ENCODE results near the gene AIFM3.
"Not testable (repeated sequence)": the region's sequence is repeated elsewhere in the genome, so short reads cannot be mapped to it uniquely, and the experiment has no call there.

AIFM3 gene

DNA sequence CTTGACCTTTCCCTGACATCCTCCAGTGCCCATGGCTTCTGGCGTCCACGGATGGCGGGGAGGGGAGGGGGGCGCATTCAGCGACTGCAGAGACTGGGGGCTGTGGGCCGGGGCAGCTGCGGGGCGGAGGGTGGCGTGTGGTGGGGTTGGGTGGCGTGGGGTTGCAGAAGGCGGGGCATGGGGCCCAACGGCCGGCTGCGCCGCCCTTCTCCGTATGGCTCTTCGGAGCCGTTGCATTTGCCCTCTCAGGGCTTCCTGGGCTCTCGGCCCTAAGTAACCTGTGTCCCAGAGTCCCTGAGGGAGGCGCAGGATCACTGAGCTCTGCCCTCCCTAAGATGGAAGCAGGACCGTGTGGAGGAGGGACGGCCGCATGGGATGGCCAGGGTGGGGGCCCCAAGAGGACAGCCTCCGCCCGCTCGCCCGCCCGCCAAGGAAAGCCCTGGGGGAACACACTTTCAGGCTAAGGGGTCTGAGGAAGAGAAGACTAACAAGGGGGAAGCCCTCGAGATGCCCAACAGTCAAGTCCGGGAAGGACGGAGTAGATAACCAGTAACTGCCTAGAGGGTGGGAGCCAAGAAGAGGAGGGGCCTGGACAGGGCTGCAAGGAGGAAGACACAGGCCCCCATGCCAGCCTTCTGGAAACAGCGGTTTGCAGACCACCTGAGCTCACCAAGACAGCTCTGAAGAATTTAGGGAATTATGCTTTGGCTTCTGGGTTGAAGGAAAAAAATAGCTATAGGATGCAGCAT is 9.2 kb upstream of the AIFM3 start:
- no peak for DNase-seq (ENCODE audit: low spot score)

DNA sequence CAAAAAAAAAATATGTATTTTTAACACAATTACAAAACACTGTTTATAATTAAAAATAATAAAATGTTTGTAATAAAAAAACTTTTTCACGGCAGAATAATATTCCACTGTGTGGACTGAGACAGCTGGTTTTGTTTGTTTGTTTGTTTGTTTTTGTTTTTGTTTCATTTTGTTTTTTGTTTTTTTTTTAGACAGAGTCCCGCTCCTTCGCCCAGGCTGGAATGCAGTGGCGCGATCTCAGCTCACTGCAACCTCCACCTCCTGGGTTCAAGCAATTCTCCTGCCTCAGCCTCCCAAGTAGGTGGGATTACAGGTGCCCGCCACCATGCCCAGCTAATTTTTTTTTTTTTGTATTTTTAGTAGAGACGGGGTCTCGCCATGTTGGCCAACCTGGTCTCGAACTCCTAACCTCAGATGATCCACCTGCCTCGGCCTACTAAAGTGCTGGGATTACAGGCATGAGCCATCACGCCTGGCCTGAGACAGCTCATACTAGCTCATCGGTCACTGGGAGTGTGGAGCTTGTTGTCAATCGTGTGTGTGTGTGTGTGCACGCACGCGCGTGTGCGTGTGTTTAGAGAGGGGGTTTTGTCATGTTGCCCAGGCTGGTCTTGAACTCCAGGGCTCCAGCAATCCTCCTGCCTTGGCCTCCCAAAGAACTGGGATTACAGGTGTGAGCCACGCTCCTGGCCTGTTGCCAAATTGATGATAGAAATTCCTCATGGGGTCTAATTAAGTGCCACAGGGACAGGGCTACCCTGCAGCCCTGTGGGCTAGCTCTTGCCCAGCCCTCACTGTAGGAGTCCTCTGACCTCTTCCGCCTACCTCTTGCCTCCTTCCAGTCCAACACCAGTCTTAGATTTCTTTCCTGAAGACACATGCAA is 7.2 kb upstream of the AIFM3 start:
- DNase-seq (ENCODE audit: low spot score): no peak

DNA sequence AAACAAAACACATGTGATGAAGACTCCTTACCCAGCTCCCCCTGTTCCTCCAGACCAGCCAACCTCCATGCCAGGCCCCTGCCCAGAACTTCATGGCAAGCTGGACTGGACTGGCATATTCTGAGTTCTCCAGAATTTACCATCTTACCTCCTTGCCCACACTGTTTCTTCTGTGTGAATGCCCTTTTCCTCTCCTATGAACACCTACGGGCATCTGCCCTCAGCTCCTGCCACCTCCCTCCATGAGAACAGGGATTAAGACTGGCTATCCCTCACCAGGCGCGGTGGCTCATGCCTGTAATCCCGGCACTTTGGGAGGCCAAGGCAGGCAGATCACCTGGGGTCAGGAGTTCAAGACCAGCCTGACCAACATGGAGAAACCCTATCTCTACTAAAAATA is 6.4 kb upstream of the AIFM3 start:
- no peak for DNase-seq (ENCODE audit: low spot score)

DNA sequence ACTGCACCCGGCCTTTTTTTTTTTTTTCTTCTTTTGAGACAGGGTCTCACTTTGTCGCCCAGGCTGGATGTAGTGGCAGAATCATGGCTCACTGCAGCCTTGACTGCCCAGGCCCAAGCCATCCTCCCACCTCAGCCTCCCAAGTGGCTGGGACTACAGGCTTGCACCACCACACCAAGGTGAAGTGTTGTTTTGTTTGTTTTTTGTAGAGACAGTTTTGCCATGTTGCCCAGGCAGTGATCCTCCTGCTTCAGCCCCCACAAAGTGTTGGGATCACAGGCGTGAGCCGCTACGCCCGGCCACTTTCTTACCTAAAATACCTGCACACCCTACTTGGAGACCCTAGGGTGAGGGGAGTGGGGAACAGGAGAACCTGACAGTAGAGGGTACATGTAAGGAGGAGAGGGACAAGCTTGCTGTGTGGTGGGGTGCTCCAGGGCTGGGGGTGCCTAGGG is 4.5 kb upstream of the AIFM3 start:
- no peak for DNase-seq (ENCODE audit: low spot score)

DNA sequence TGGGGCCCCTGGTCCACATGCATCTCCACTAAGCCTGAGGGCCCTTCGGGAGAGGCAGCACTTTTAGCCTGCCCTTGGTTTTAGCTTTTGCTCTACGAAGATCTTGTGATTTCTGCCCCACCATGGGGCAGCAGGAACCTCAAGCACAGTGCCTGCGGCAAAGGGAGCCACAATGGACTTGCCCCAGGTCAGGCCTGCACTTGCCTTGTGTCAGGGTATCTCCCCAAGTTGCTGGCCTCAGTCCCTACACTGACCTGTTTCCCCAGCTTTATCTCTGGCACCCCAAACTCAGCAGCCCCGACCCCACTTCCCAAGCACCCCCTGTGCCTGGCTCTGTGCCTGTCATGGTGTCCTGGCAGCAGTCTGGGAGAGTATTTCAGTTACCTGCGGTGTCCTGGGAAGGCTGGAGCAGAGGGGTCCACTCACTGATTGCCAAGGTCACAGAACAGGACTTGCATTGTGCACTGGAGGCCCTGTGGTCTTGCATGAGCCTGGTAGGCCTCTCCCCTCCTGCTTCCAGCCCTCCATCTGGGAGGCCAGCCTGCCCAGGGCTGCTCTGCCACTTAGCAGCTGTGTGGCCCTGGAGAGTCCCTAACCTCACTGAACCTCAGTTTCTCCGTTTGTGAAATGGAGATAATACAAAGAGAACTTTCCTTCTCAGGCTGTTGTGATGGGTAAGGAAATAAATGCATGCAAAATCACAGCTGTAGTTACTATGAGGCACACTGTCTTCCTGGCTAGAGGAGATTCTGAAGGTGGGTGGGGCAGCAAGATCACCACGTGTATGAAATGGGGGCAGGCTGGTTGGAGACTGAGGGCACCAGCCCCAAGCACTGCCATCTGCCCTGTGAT is 3.6 kb upstream of the AIFM3 start:
- DNase-seq (ENCODE audit: low spot score): no peak

DNA sequence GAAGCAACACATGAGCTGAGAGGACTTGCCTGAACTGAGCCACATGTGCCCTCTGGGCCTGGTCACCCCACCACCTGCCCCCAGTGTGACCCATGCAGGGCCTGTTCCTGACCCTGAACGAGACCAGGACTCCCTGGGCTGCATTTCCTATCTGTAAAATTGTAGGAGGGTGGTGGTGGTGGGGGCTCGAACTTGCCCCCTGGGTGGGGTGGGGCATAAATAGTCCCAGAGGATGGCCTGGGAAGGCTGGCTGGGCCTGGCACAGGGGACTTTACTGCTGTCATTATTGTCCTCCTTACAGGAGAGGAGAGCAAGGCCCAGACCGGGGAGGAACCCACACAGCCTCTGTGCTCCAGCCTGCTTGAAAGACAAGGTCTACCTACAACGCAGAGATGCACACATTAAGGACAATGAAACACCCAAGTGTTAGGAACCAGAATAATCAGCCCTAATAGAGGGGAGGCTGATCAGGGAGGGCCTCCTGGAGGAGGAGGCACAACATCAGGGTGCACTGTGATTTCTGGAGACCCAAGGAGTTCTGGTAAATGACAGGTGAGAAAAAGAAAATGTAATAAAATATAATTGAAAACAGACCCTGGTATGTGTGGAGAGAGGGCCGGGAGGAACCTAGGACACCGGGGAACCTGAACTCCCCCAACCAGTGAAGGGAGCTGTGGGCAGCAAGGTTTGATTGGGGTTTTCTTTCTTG is 2.8 kb upstream of the AIFM3 start:
- DNase-seq (ENCODE audit: low spot score): no peak

DNA sequence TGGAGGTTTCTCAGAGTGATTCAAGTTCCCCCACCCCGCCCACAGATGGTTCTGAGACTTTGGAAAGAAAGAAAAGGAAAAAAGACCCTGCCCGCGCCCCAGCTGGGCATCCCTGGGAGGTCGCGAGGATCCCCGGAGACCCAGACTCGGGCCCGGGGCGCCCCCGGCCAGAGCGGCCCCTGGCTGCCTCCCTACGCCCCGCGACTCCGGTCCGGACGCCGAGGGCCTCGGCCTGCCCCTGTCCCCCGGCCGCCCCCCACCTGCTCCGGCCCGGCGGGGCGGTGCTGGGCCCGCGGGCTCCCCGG is 2.3 kb upstream of the AIFM3 start:
- DNase-seq (ENCODE audit: low spot score): no peak

DNA sequence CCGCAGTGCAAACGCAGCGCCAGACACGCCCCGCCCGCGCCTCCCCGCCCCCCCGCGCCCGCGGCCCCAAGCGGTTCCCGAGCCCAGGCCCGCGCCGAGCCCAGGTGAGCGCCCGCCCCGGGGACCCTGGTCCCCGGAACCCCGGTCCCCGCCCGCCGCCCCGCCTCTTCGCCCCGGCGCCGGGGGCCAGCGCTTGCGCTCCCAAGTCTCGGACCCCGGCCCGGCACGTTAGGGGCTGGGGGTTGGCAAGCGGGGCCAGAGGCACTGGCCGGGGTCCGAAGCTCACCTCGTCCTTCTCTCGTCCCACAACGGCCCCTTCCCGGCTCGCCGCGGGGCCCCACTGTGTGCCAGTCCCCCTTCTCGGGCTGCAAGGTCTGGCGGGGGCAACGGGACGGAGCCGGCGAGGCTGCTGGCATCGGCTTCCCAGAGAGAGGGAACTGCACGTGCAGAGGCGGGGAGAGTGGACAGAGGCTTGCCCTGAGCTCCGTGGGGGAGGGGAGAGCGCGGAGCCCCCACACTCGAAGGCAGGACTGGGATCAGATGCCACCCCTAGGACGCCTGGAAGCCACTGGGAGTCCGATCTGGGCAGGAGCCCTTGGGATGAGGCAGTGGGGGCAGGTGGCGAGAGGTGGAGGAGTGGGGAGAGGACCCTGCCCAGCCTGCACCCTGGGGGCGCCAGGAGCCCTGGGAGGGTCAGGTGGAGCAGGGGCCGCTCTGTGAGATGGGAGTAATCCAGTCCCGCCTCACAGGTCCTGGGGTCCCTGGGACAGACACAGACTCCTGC is 1.8 kb upstream of the AIFM3 start:
- no peak for DNase-seq (ENCODE audit: low spot score)

DNA sequence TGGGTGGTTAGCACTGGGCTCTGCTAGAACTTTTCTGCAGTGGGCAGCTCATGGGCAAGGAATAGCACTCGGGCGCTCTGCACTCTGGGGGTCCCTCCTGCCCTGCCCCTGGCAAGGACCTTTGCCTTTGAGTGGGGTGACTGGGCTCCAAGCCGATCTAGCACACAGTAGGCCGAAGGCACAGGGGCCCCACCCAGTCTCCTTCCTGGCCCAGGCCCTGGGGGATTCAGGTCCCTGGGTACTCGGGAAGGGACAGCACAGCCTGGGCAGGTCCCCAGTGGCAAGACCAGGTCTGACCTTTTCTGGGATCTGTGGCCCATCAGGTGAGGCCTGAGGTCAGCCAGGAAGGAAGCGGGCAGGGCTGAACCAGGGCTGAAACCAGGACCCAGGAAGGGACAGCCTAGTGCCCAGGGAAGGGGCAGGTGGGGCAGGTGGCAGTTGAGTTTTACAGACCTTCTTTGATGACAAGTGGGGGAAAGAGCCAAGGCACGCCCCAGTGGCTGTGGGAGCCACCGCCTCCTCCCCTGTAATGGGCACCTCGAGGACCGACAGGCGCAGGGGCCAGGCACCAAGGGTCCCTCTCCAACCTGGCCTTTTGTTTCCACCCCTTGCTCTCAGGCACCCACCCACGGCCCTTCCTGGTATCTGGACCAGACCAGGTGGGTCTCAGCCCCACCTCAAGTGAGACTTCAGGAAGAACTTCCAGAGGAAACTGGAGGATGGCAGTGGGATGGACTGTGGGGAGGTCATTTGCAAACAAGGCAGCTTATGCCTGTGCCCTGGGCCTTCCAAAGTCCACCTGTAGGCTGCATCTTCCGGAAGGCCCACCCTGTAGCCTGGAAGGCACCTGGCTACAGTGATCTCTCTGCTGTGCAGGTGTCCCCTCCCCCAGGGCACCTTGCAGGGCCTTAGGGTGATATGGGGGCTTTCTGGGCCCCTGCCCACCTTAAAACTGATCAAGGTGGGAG is 883 bp upstream of the AIFM3 start:
- DNase-seq (ENCODE audit: low spot score): no peak

DNA sequence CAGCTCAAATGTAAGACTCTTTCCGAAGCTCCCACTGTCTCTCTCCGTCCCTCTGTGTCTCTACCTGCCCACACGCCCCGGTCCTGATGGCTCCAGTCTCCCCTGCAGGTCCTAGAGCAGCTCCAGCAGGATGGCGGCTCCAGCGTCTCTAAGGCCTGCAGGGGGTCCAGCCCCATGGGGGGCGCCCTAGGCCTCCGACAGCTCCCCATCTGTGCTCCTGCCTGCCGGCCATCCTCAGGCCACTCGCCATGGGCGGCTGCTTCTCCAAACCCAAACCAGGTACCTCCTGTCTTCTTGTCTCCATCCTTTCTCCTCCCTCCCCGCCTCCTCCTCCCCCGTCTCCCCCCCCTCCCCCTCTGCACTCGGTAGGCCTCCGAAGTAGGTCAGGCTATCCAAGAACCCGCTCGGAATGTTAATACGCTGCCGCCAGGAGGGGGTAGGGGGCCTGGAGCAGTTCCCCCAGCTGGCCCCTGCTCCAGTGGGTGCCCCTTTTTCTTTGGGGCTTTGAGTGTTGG is 699 bp downstream of the AIFM3 start:
- no peak for DNase-seq (ENCODE audit: low spot score)

DNA sequence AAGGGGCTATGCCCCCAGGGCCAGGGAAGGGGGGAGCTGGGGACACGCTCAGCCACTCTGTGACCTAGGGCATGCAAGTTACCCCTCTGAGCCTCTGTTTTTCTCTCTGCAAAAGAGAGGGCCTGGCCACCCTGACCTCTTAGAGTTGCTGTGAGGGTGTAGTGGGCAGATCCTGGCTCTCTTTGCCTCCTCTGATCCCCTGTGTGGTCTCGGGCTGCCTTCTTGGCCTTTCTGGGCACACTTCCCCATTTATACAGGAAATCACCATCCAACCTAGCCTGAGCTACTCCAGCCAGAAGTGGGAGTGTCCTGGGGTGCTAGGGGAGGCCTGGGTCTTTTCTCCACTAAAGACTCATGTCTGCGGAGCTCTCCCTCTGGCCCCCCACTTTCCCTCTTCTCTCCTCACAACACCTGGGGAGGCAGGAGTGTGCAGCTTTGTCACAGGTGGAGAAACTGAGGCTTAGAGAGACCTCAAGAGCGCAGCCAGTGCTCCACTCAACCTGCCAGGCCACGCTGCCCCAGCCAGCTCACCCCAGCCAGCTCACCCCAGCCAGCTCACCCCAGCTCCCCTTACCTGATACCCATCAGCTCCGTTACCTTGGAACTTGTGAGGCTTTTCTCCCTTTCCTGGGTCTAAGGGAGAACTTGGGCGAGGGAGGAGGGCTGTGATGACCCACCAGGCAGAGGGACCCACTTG is 1.4 kb downstream of the AIFM3 start:
- no peak for DNase-seq (ENCODE audit: low spot score)

DNA sequence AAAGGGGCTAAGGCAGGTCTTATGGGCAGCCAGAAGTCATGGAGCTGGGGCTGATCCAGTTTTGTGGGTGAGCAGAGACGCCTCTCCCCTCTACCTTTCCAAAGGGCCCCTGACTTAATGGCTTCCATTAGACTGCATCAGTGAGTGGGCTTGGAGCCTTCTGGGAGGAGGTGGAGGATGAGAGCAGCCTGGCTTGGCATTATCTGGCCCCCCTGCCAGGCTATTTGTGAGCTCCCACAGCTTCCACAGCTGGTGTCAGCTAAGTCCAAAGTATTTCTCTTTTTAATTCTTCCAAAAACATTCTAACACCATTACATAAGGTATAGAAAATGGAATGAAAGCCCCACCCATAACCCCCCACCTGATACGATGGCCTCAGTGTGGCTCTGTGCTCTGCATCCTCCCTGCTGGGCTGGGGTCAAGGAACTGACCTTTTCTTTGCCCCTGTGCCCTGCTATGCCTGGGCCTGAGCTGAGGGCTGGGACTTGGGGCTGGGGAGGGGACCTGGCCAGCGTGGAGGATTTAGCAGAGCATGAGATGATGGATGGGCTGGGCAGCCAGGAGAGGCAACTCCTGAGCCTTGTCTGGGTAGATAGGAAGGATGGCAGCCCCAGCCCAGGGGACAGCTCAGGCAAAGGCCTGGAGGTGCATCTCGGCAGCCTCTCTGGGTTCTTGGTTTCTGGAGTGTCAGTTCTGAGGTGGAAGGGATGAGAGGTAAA is 4.0 kb downstream of the AIFM3 start:
- no peak for DNase-seq (ENCODE audit: low spot score)

DNA sequence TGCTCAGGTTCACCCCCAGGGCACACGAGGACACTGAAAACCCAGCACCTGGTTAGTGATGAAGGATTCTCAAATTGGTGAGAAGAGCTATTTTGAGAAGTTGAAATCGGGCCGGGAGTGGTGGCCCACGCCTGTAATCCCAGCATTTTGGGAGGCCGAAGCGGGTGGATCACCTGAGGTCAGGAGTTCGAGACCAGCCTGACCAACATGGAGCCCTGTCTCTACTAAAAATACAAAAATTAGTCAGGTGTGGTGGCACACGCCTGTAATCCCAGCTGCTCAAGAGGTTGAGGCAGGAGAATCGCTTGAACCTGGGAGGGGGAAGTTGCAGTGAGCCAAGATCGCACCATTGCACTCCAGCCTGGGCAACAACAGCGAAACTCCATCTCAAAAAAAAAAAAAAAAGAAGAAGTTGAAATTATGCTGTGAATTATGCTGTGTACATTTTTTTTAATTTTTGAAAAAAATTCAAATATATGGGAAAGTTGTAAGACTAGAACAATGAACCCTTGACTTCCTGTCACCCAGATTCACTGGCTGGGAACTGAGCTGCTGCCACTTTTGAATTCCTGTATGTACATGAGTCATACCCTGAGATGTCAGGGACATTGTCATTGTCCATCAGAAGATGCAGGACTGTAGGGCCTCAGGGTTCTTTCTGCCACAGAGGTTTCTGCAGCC is 5.1 kb downstream of the AIFM3 start:
- not testable (repeated sequence) for DNase-seq (ENCODE audit: low spot score)

DNA sequence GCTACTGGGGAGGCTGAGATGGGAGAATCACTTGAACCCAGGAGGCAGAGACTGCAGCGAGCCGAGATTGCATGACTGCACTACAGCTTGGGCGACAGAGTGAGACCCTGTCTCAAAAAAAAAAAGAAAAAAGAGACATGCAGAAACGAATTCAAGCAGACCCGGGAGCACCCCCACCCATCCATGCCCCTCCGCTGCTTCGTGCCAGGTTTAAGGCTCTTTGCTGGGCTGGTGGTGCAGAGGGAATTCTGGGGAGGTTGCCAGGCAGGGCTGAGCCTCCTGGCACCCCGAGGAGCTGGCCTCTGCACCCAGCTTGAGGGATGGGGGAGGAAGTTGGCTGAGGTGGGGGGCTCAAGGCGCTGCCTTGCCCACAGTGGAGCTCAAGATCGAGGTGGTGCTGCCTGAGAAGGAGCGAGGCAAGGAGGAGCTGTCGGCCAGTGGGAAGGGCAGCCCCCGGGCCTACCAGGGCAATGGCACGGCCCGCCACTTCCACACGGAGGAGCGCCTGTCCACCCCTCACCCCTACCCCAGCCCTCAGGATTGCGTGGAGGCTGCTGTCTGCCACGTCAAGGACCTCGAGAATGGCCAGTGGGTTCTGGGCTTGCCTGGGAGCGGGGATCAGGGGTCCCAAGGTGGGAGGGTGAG is 6.0 kb downstream of the AIFM3 start:
- no peak for DNase-seq (ENCODE audit: low spot score)

DNA sequence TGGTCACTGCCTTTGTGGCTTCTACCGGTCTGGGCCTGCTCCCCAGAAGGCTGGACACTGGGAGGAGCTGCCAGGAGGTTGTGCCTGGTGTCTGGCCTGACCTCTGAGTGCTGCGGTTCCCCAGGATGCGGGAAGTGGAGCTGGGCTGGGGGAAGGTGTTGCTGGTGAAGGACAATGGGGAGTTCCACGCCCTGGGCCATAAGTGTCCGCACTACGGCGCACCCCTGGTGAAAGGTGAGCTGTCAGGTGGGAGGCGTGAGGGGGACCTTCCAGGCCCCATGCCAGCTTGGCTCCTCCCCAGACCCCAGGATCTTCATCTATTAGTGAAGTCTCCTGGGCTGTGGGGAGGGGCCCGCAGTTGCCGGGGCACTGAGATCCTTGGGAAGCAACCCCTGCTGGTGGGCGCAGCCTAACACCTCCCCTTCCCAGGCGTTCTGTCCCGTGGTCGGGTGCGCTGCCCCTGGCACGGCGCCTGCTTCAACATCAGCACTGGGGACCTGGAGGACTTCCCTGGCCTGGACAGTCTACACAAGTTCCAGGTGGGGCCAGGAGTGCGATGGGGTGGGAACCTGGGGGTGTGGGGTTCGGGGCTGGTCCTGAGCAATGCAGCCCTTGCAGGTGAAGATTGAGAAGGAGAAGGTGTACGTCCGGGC is 6.7 kb downstream of the AIFM3 start:
- no peak for DNase-seq (ENCODE audit: low spot score)

DNA sequence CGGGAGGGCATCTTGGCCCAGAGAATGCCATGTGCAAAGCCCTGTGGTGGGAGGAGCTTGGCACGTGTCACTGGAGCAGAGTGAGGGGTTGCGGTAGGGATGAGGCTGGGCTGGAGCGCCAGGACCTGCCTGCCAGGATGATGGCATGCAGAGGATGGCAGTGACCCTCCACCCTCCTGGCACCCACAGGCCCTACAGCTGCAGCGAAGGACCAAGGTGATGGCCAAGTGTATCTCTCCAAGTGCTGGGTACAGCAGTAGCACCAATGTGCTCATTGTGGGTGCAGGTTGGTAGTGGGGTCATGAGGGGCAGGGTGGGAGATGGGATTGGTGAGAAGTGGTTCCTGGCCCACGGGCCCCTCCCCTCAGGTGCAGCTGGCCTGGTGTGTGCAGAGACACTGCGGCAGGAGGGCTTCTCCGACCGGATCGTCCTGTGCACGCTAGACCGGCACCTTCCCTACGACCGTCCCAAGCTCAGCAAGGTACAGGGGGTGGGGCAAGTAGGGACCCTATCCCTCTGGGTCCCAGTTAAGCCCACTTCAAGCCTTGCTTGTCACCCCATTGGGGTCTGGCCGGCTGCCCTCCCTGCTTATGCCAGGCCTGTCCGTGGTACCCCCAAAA is 7.4 kb downstream of the AIFM3 start:
- DNase-seq (ENCODE audit: low spot score): no peak

Data from CD4-positive, alpha-beta T cell treated with Interleukin-2 at 100 ng/mL for 4 hours (primary cell).